ENCODE results near the gene IL1RAPL1.

IL1RAPL1 gene

GRCh38 chrX:28802625-28803024, 215.4 kb downstream of the IL1RAPL1 start:
- no peak for DNase-seq

GRCh38 chrX:28835991-28836390, 248.7 kb downstream of the IL1RAPL1 start:
- DNase-seq = no peak

GRCh38 chrX:28843817-28844216, 256.6 kb downstream of the IL1RAPL1 start:
- DNase-seq = no peak

GRCh38 chrX:28847423-28847822, 260.2 kb downstream of the IL1RAPL1 start:
- DNase-seq = no peak

- no peak for DNase-seq
These were observed 261.5 kb downstream of the IL1RAPL1 start for GRCh38 chrX:28848707-28849106.

- no peak for DNase-seq
These were observed 263.7 kb downstream of the IL1RAPL1 start for GRCh38 chrX:28850955-28851354.

- DNase-seq = no peak
These were observed 264.6 kb downstream of the IL1RAPL1 start for GRCh38 chrX:28851871-28852270.

GRCh38 chrX:28854637-28855036, 267.4 kb downstream of the IL1RAPL1 start:
- no peak for DNase-seq

GRCh38 chrX:28876408-28876807, 289.2 kb downstream of the IL1RAPL1 start:
- no peak for DNase-seq

- no peak for DNase-seq
These were observed 289.7 kb downstream of the IL1RAPL1 start for GRCh38 chrX:28876901-28877300.

GRCh38 chrX:28880136-28880535, 292.9 kb downstream of the IL1RAPL1 start:
- DNase-seq = no peak

GRCh38 chrX:28884823-28885222, 297.6 kb downstream of the IL1RAPL1 start:
- DNase-seq = no peak

- no peak for DNase-seq
These were observed 301.2 kb downstream of the IL1RAPL1 start for GRCh38 chrX:28888416-28888815.

- DNase-seq = no peak
These were observed 302.4 kb downstream of the IL1RAPL1 start for GRCh38 chrX:28889591-28890090.

GRCh38 chrX:28901637-28902036, 314.4 kb downstream of the IL1RAPL1 start:
- no peak for DNase-seq

- no peak for DNase-seq
These were observed 323.2 kb downstream of the IL1RAPL1 start for GRCh38 chrX:28910487-28910886.

GRCh38 chrX:28920153-28920943, 333.1 kb downstream of the IL1RAPL1 start:
- DNase-seq = no peak

GRCh38 chrX:28922106-28922505, 334.9 kb downstream of the IL1RAPL1 start:
- DNase-seq = no peak

GRCh38 chrX:28946846-28947245, 359.6 kb downstream of the IL1RAPL1 start:
- no peak for DNase-seq

- no peak for DNase-seq
These were observed 372.8 kb downstream of the IL1RAPL1 start for GRCh38 chrX:28960063-28960462.

GRCh38 chrX:28966331-28966730, 379.1 kb downstream of the IL1RAPL1 start:
- DNase-seq = no peak

GRCh38 chrX:28969126-28969525, 381.9 kb downstream of the IL1RAPL1 start:
- no peak for DNase-seq

- no peak for DNase-seq
These were observed 392.6 kb downstream of the IL1RAPL1 start for GRCh38 chrX:28979877-28980276.

- DNase-seq = no peak
These were observed 394.7 kb downstream of the IL1RAPL1 start for GRCh38 chrX:28981952-28982351.

GRCh38 chrX:28988246-28988645, 401.0 kb downstream of the IL1RAPL1 start:
- no peak for DNase-seq
